IMR-90 (cell line): Measurements from ENCODE around the gene ZCCHC24. TPM values are rescaled to one million over a fixed set of nuclear protein-coding genes. Genes with fewer than 3 reads are reported as not detected.

ENCODE experiments used
- ATAC-seq: fragments of 200-7000 bp; cut with Tn5 transposase; 2 replicates; pipeline ENCODE4 v1.9.1; 2020; ENCODE audit warnings: low read depth, mild to moderate bottlenecking, moderate library complexity
- BruUV-seq: library from RNA; stranded (reverse); fragments of 400-500 nt; replicated peaks from 2 replicates; lab custom pipeline; 2021; lab: Mats Ljungman, UMichigan
- CTCF ChIA-PET: fragments of 300-600 bp; formaldehyde crosslinking; extraction: SDS; loops from one replicate; lab custom pipeline; 2021; ENCODE audit warnings: antibody characterized with exemption; lab: Yijun Ruan, JAX
- POLR2A ChIA-PET: fragments of 300-600 bp; sonication (Branson Sonifier 250); formaldehyde crosslinking; loops from one replicate; lab custom pipeline; 2022; ENCODE audit warnings: antibody characterized with exemption; ENCODE audit not compliant: unreplicated experiment; lab: Charles Lee
- DNase-seq: peaks from one replicate; pipeline ENCODE4 v3.0.0; 2013
- H2AFZ ChIP-seq: replicated peaks from 2 replicates; pipeline ENCODE3; 2013; ENCODE audit warnings: low read length, mild to moderate bottlenecking; ENCODE audit not compliant: poor library complexity
- H2AK5ac ChIP-seq: 2 replicates; pipeline ENCODE4 v1.6.1; 2013; ENCODE audit warnings: low read depth, low read length, inconsistent platforms
- H2AK9ac ChIP-seq: replicated peaks from 2 replicates; pipeline ENCODE3; 2013; ENCODE audit warnings: mild to moderate bottlenecking, low read depth, low read length, moderate library complexity; ENCODE audit not compliant: poor library complexity
- H2BK120ac ChIP-seq: 2 replicates; pipeline ENCODE4 v1.6.1; 2013; ENCODE audit warnings: low read depth, low read length, inconsistent platforms
- H2BK15ac ChIP-seq: 3 replicates; pipeline ENCODE4 v1.6.1; 2013; ENCODE audit warnings: low read depth, low read length, inconsistent platforms
- H2BK20ac ChIP-seq: 2 replicates; pipeline ENCODE4 v1.6.1; 2013; ENCODE audit warnings: low read depth, mild to moderate bottlenecking, inconsistent platforms, low read length, moderate library complexity
- H2BK5ac ChIP-seq: 2 replicates; pipeline ENCODE4 v1.6.1; 2013; ENCODE audit warnings: mild to moderate bottlenecking, low read depth, low read length, inconsistent platforms; ENCODE audit not compliant: poor library complexity, severe bottlenecking
- H3K14ac ChIP-seq: replicated peaks from 2 replicates; pipeline ENCODE4 v1.6.1; 2013; ENCODE audit warnings: low read depth, low read length, inconsistent platforms
- H3K18ac ChIP-seq: 2 replicates; pipeline ENCODE4 v1.6.1; 2013; ENCODE audit warnings: low read depth, low read length, control low read depth
- H3K23ac ChIP-seq: 2 replicates; pipeline ENCODE4 v1.6.1; 2013; ENCODE audit warnings: low read depth, low read length, inconsistent platforms
- H3K27ac ChIP-seq: 2 replicates; pipeline ENCODE4 v1.5.1; 2013; ENCODE audit warnings: mild to moderate bottlenecking, control low read depth, low read length; ENCODE audit not compliant: insufficient read depth
- H3K27me3 ChIP-seq: 2 replicates; pipeline ENCODE4 v1.6.1; 2013; ENCODE audit warnings: low read length; ENCODE audit not compliant: control insufficient read depth, insufficient read depth
- H3K36me3 ChIP-seq: 2 replicates; pipeline ENCODE4 v1.6.1; 2013; ENCODE audit warnings: low read length, mixed read lengths; ENCODE audit not compliant: control insufficient read depth, insufficient read depth
- H3K4ac ChIP-seq: 2 replicates; pipeline ENCODE4 v1.6.1; 2013; ENCODE audit warnings: low read depth, low read length, inconsistent platforms
- H3K4me1 ChIP-seq: 2 replicates; pipeline ENCODE4 v1.6.1; 2013; ENCODE audit warnings: low read length, mixed read lengths; ENCODE audit not compliant: control insufficient read depth, insufficient read depth
- H3K4me2 ChIP-seq: 2 replicates; pipeline ENCODE4 v1.6.1; 2013; ENCODE audit warnings: low read depth, mild to moderate bottlenecking, control low read depth, low read length, moderate library complexity
- H3K4me3 ChIP-seq: 2 replicates; pipeline ENCODE4 v1.5.1; 2013; ENCODE audit warnings: low read depth, mild to moderate bottlenecking, control low read depth, low read length, moderate library complexity; ENCODE audit not compliant: insufficient read depth
- H3K56ac ChIP-seq: 2 replicates; pipeline ENCODE4 v1.6.1; 2013; ENCODE audit warnings: low read length, inconsistent platforms; ENCODE audit not compliant: insufficient read depth; ENCODE audit errors: extremely low read depth
- H3K79me1 ChIP-seq, 2 experiments: 2 replicates each; pipeline ENCODE4 v1.6.1; 2013; ENCODE audit warnings: low read length in 2 of 2, inconsistent platforms in 1 of 2, low read depth in 1 of 2
- H3K9ac ChIP-seq: 2 replicates; pipeline ENCODE4 v1.6.1; 2013; ENCODE audit warnings: low read depth, low read length, control low read depth
- H3K9me1 ChIP-seq: 2 replicates; pipeline ENCODE4 v1.6.1; 2013; ENCODE audit warnings: low read length, inconsistent platforms; ENCODE audit not compliant: insufficient read depth
- H3K9me3 ChIP-seq: 2 replicates; pipeline ENCODE4 v1.6.1; 2013; ENCODE audit warnings: low read length; ENCODE audit not compliant: control insufficient read depth, insufficient read depth
- H4K20me1 ChIP-seq: 2 replicates; pipeline ENCODE4 v1.6.1; 2013; ENCODE audit warnings: low read length, inconsistent platforms; ENCODE audit not compliant: insufficient read depth
- H4K5ac ChIP-seq: 2 replicates; pipeline ENCODE4 v1.6.1; 2013; ENCODE audit warnings: mild to moderate bottlenecking, low read depth, low read length, control low read depth
- H4K8ac ChIP-seq, 2 experiments: 2 replicates each; pipeline ENCODE4 v1.6.1; 2013; ENCODE audit warnings: low read depth in 2 of 2, low read length in 2 of 2, control low read depth in 1 of 2, inconsistent platforms in 1 of 2
- H4K91ac ChIP-seq: 2 replicates; pipeline ENCODE4 v1.6.1; 2013; ENCODE audit warnings: low read depth, low read length, inconsistent platforms; ENCODE audit not compliant: insufficient read depth
- BHLHE40 ChIP-seq: fragments of 150-350 bp; IDR thresholded peaks from 2 replicates; pipeline ENCODE4 v1.6.1; 2016; ENCODE audit warnings: mild to moderate bottlenecking, low read depth, low read length
- CEBPB ChIP-seq: IDR thresholded peaks from 2 replicates; pipeline ENCODE4 v1.6.1; 2012; ENCODE audit warnings: low read depth, low read length, improper control_type of control experiment
- CHD1 ChIP-seq: IDR thresholded peaks from 2 replicates; pipeline ENCODE4 v1.6.1; 2012; ENCODE audit warnings: low read depth, low read length, improper control_type of control experiment
- CTCF ChIP-seq: conservative IDR thresholded peaks from 2 replicates; pipeline ENCODE4 v1.5.1; 2012; ENCODE audit warnings: mild to moderate bottlenecking, low read depth, low read length, improper control_type of control experiment
- ELK1 ChIP-seq: fragments of 150-350 bp; IDR thresholded peaks from 2 replicates; pipeline ENCODE4 v1.6.1; 2016; ENCODE audit warnings: low read depth, mild to moderate bottlenecking, low read length, moderate library complexity, borderline replicate concordance
- FOS ChIP-seq: fragments of 150-350 bp; IDR thresholded peaks from 2 replicates; pipeline ENCODE4 v1.6.1; 2016; ENCODE audit warnings: low read depth, low read length
- MAFK ChIP-seq: IDR thresholded peaks from 2 replicates; pipeline ENCODE4 v1.6.1; 2012; ENCODE audit warnings: low read depth, low read length, improper control_type of control experiment
- MAZ ChIP-seq: IDR thresholded peaks from 2 replicates; pipeline ENCODE4 v1.6.1; 2012; ENCODE audit warnings: low read depth, mild to moderate bottlenecking, low read length, improper control_type of control experiment, moderate library complexity, borderline replicate concordance
- MXI1 ChIP-seq: IDR thresholded peaks from 2 replicates; pipeline ENCODE4 v1.6.1; 2012; ENCODE audit warnings: low read depth, mild to moderate bottlenecking, low read length, moderate library complexity, borderline replicate concordance
- NFE2L2 ChIP-seq: fragments of 150-350 bp; IDR thresholded peaks from 2 replicates; pipeline ENCODE4 v1.6.1; 2016; ENCODE audit warnings: low read depth, mild to moderate bottlenecking, low read length
- POLR2A ChIP-seq: IDR thresholded peaks from 2 replicates; pipeline ENCODE4 v1.6.1; 2012; ENCODE audit warnings: mild to moderate bottlenecking, low read depth, low read length
- RAD21 ChIP-seq: IDR thresholded peaks from 2 replicates; pipeline ENCODE4 v1.6.1; 2012; ENCODE audit warnings: low read length, improper control_type of control experiment
- RCOR1 ChIP-seq: IDR thresholded peaks from 2 replicates; pipeline ENCODE4 v1.6.1; 2012; ENCODE audit warnings: mild to moderate bottlenecking, low read length, improper control_type of control experiment; ENCODE audit not compliant: insufficient replicate concordance
- RFX5 ChIP-seq: IDR thresholded peaks from 2 replicates; pipeline ENCODE4 v1.8.0; 2012; ENCODE audit warnings: low read depth, mild to moderate bottlenecking, low read length, moderate library complexity
- SMC3 ChIP-seq: fragments of 150-350 bp; IDR thresholded peaks from 2 replicates; pipeline ENCODE4 v1.6.1; 2016; ENCODE audit warnings: low read depth, mild to moderate bottlenecking, antibody characterized with exemption, low read length, moderate library complexity
- USF2 ChIP-seq: fragments of 150-350 bp; IDR thresholded peaks from 2 replicates; pipeline ENCODE4 v1.6.1; 2017; ENCODE audit warnings: mild to moderate bottlenecking, antibody characterized with exemption, low read length, low read depth
- WGBS, 2 experiments: methylation state at CpG; one replicate each; pipeline versions ENCODE4 v1.1.5 to v1.1.7; 2013; ENCODE audit warnings: missing lambda C conversion rate in 2 of 2; ENCODE audit not compliant: insufficient read length in 1 of 2; ENCODE audit errors: extremely low coverage in 2 of 2; 5-methylcytosine and 5-hydroxymethylcytosine counted together
- dilution Hi-C: fragments of 300-500 bp; cut with HindIII; formaldehyde crosslinking; loops from one replicate; pipeline ENCODE4 v1.14.3; 2018; ENCODE audit warnings: low sequenced_read_pairs; ENCODE audit not compliant: unreplicated experiment
- in situ Hi-C: fragments of 300-500 bp; cut with MboI; formaldehyde crosslinking; loops from 3 replicates; pipeline ENCODE4 v1.14.3; 2019; ENCODE audit warnings: low sequenced_read_pairs, inconsistent platforms, mixed read lengths
- intact Hi-C: fragments of 100-400 bp; cut with micrococcal nuclease; formaldehyde crosslinking; loops from 2 replicates; pipeline ENCODE4 v1.10.0; 2022
- polyA plus RNA-seq, 3 experiments: library from polyadenylated mRNA; depleted of rRNA; stranded (reverse); fragments of >200 nt; gene quantifications; 2 replicates each; pipeline ENCODE4 v1.2.3, GENCODE V29; 2012; ENCODE audit warnings: low replicate concordance in 1 of 3
- total RNA-seq: library from RNA; depleted of rRNA; stranded (reverse); fragments of >200 nt; gene quantifications from 2 replicates; pipeline ENCODE4 v1.2.3, GENCODE V29; 2012

ZCCHC24 gene
- total and polyA plus RNA-seq, 2 of the 4 experiments (the other 2 are of a cell fraction), result 15.1 to 25.9 TPM

GRCh38 chr10:79482304-79482703 is 36.9 kb upstream of the ZCCHC24 start:
- H3K23ac ChIP-seq, result no peak overlapping the region
- CTCF ChIA-PET, result no interaction called here
- no peaks in the 10 kb centered on the region for H3K36me3 ChIP-seq
- H4K5ac ChIP-seq, result no peak overlapping the region
- H3K79me1 ChIP-seq, result no peaks in the 10 kb centered on the region
- H4K91ac ChIP-seq, result no peak overlapping the region
- no peak overlapping the region for H2BK5ac ChIP-seq
- TF ChIP-seq RFX5 (no peak), NFE2L2 (no peak), CEBPB (no peak), BHLHE40 (no peak), POLR2A (no peak), FOS (no peak), MXI1 (no peak), MAFK (no peak), RAD21 (no peak), CHD1 (no peak), USF2 (no peak), MAZ (no peak), RCOR1 (no peak), CTCF (no peak), ELK1 (no peak), SMC3 (no peak)
- dilution Hi-C loops (no loop called here), intact Hi-C loops (no loop called here), in situ Hi-C loops (loop anchor here (25.0 kb wide), 1 partner anchor 95 kb away; no protein-coding TSS in a partner anchor)
- H3K4ac ChIP-seq, result no peak overlapping the region
- no peak overlapping the region for H3K14ac ChIP-seq
- H2BK20ac ChIP-seq, result no peak overlapping the region
- BruUV-seq, result no TSS peak
- no peak overlapping the region for H3K18ac ChIP-seq
- H3K4me2 ChIP-seq, result no peak overlapping the region
- ATAC-seq (no peak), DNase-seq (no peak)
- H4K8ac ChIP-seq, result no peak overlapping the region
- H2BK15ac ChIP-seq, result no peak overlapping the region
- WGBS, 2 experiments, result no CpG with 5 or more reads among the region's 1 CpG
- no peaks in the 10 kb centered on the region for H4K20me1 ChIP-seq
- no peak overlapping the region for H3K56ac ChIP-seq
- H2AK9ac ChIP-seq, result no peak overlapping the region
- no peak overlapping the region for H3K9ac ChIP-seq
- peaks cover 1% of the 10 kb centered on the region; the same call in 1 of the 2 replicates for H3K27me3 ChIP-seq
- H2BK120ac ChIP-seq, result no peak overlapping the region
- POLR2A ChIA-PET, result interaction anchor here (0.5 kb wide), 1 partner anchor 35 kb away, joined by 4 read pairs; no protein-coding TSS in a partner anchor
- H3K9me1 ChIP-seq, result peaks cover 6% of the 10 kb centered on the region; the same call in 1 of the 2 replicates
- H2AK5ac ChIP-seq, result no peak overlapping the region
- H3K4me3 ChIP-seq, result no peak overlapping the region
- H3K4me1 ChIP-seq, result peaks cover 6% of the 10 kb centered on the region; the same call in 1 of the 2 replicates
- H2AFZ ChIP-seq, result no peak overlapping the region
- no peak overlapping the region for H3K27ac ChIP-seq
- H3K9me3 ChIP-seq, result no peaks in the 10 kb centered on the region
